ENCODE results near the gene HSPB6.

GRCh38 chr19:35786299-35787160, 29.7 kb upstream of the HSPB6 start:
- no peak for TF ChIP-seq CTCF (IDR thresholded peaks at IDR 0.05; ENCODE audit: low read depth, low read length)
- TF ChIP-seq EZH2phosphoT487 (IDR thresholded peaks at IDR 0.05; ENCODE audit: low read depth), result no peak
